Urothelium cell line (cell line): ENCODE data around the gene BMPER.
A peak's percentile ranks its signal among the peaks of the same experiment; 100 is the strongest.

ENCODE experiments used
- DNase-seq: peaks from one replicate; pipeline ENCODE4 v3.0.0; 2011; ENCODE audit warnings: low spot score, mixed read lengths
- FAIRE-seq: peaks from 2 replicates; lab custom pipeline; 2011; peaks lifted over from hg19 to GRCh38; lab: Jason Lieb, UNC

BMPER gene

GRCh38 chr7:34058801-34059135, 153.4 kb downstream of the BMPER start:
- FAIRE-seq (no peak), DNase-seq (no peak)

GRCh38 chr7:34059136-34059828, 153.9 kb downstream of the BMPER start:
- FAIRE-seq: no peak
- no peak for DNase-seq

GRCh38 chr7:34060196-34060947, 155.0 kb downstream of the BMPER start:
- DNase-seq (no peak), FAIRE-seq (no peak)

- FAIRE-seq (no peak), DNase-seq (no peak)
These were observed 155.8 kb downstream of the BMPER start for GRCh38 chr7:34061149-34061548.

- DNase-seq (no peak), FAIRE-seq (peak; percentile 46)
These were observed 157.0 kb downstream of the BMPER start for GRCh38 chr7:34062341-34062740.

GRCh38 chr7:34062826-34063225, 157.5 kb downstream of the BMPER start:
- FAIRE-seq: no peak
- no peak for DNase-seq

GRCh38 chr7:34064519-34065158, 159.3 kb downstream of the BMPER start:
- DNase-seq (no peak), FAIRE-seq (no peak)

GRCh38 chr7:34066411-34066810, 161.1 kb downstream of the BMPER start:
- DNase-seq (no peak), FAIRE-seq (no peak)

GRCh38 chr7:34067005-34067778, 161.9 kb downstream of the BMPER start:
- no peak for FAIRE-seq
- DNase-seq: peak; percentile 18

GRCh38 chr7:34069676-34070075, 164.3 kb downstream of the BMPER start:
- DNase-seq: peak; percentile 11
- no peak for FAIRE-seq

GRCh38 chr7:34070511-34071323, 165.4 kb downstream of the BMPER start:
- DNase-seq: no peak
- FAIRE-seq: no peak

- no peak for FAIRE-seq
- DNase-seq: no peak
These were observed 168.3 kb downstream of the BMPER start for GRCh38 chr7:34073676-34074075.

GRCh38 chr7:34074421-34074820, 169.1 kb downstream of the BMPER start:
- FAIRE-seq (no peak), DNase-seq (no peak)

GRCh38 chr7:34075523-34076370, 170.4 kb downstream of the BMPER start:
- DNase-seq: no peak

GRCh38 chr7:34077168-34077567, 171.8 kb downstream of the BMPER start:
- FAIRE-seq (no peak), DNase-seq (no peak)

More at GRCh38 chr7:34075523-34076370, 170.4 kb downstream of the BMPER start:
- FAIRE-seq: no peak

- no peak for DNase-seq
- FAIRE-seq: no peak
These were observed 173.5 kb downstream of the BMPER start for GRCh38 chr7:34078864-34079263.

- DNase-seq (no peak), FAIRE-seq (no peak)
These were observed 175.2 kb downstream of the BMPER start for GRCh38 chr7:34080513-34080912.

GRCh38 chr7:34081935-34082334, 176.6 kb downstream of the BMPER start:
- no peak for DNase-seq
- no peak for FAIRE-seq

GRCh38 chr7:34083440-34083839, 178.1 kb downstream of the BMPER start:
- DNase-seq (no peak), FAIRE-seq (no peak)
